NCI-H146 treated with DMSO at 0.1 percent for 48 hours (cell line): ENCODE results near the gene DPP10.

Source experiments
- DNase-seq: peaks from one replicate; lab custom pipeline; 2025; ENCODE audit not compliant: unreplicated experiment; lab: John Stamatoyannopoulos, UW

DPP10 gene

GRCh38 chr2:115838539-115838938 is 1396.1 kb downstream of the DPP10 start:
- no peak for DNase-seq

GRCh38 chr2:115842306-115842705 is 1399.9 kb downstream of the DPP10 start:
- DNase-seq = no peak

GRCh38 chr2:115848192-115848591 is 1405.8 kb downstream of the DPP10 start:
- no peak for DNase-seq

- DNase-seq = no peak
Observed at GRCh38 chr2:115867024-115867423, 1424.6 kb downstream of the DPP10 start.

- no peak for DNase-seq
Observed at GRCh38 chr2:115874427-115874826, 1432.0 kb downstream of the DPP10 start.

GRCh38 chr2:115880558-115880957 is 1438.1 kb downstream of the DPP10 start:
- no peak for DNase-seq

- no peak for DNase-seq
Observed at GRCh38 chr2:115887209-115887776, 1444.9 kb downstream of the DPP10 start.
